B cell (primary cell): Measurements from ENCODE around the gene VAV3. TPM values are rescaled to one million over a fixed set of nuclear protein-coding genes. Genes with fewer than 3 reads are reported as not detected.

Source experiments
- ATAC-seq: fragments of 200-7000 bp; cut with Tn5 transposase; one replicate; pipeline ENCODE4 v1.10.0; 2021; ENCODE audit warnings: low read depth, mild to moderate bottlenecking, moderate number of reproducible peaks, moderate library complexity
- CTCF ChIA-PET: fragments of 350-600 bp; sonication (Branson Sonifier 250); formaldehyde crosslinking; loops from one replicate; lab custom pipeline; 2021; ENCODE audit warnings: antibody characterized with exemption, inconsistent platforms; lab: Charles Lee
- POLR2A ChIA-PET: fragments of 350-600 bp; sonication (Branson Sonifier 250); formaldehyde crosslinking; loops from one replicate; lab custom pipeline; 2021; ENCODE audit warnings: antibody characterized with exemption; lab: Charles Lee
- DNase-seq: peaks from one replicate; pipeline ENCODE4 v3.0.0; 2013
- H2AFZ ChIP-seq: 2 replicates; pipeline ENCODE4 v1.6.1; 2012; ENCODE audit warnings: mild to moderate bottlenecking, low read depth, low read length; ENCODE audit not compliant: insufficient read depth, poor library complexity, severe bottlenecking
- H3K27ac ChIP-seq, 2 donors: 1 replicate in 1 of 2; 2 replicates in 1 of 2; pipeline ENCODE4 v1.5.1; 2012 to 2013; ENCODE audit warnings: low read length in 2 of 2, mild to moderate bottlenecking in 2 of 2, moderate library complexity in 1 of 2
- H3K27me3 ChIP-seq, 4 experiments: fragments of 200-600 bp in 1 of 4; sonication (generic) in 1 of 4; replicated peaks in 1 of 4; 1 replicate in 2 of 4; 2 replicates in 2 of 4; pipeline versions ENCODE4 v1.6.1 to v1.7.0; 2013 to 2016; ENCODE audit warnings: low read length in 3 of 4, mild to moderate bottlenecking in 2 of 4, mixed read lengths in 1 of 4, moderate library complexity in 1 of 4; ENCODE audit not compliant: insufficient read depth in 4 of 4, control insufficient read depth in 3 of 4; ENCODE audit errors: control extremely low read depth in 1 of 4
- H3K36me3 ChIP-seq, 2 experiments: replicated peaks in 1 of 2; 1 replicate in 1 of 2; 2 replicates in 1 of 2; pipeline versions ENCODE4 v1.6.1 to v1.7.1; 2013; ENCODE audit warnings: low read length in 1 of 2; ENCODE audit not compliant: insufficient read depth in 2 of 2, control insufficient read depth in 1 of 2; ENCODE audit errors: control extremely low read depth in 1 of 2, extremely low read depth in 1 of 2
- H3K4me1 ChIP-seq, 2 donors: fragments of 200-600 bp in 1 of 2; sonication (generic) in 1 of 2; 1 replicate in 1 of 2; 2 replicates in 1 of 2; pipeline versions ENCODE4 v1.5.1 to v1.6.1; 2013 to 2017; ENCODE audit warnings: low read length in 2 of 2; ENCODE audit not compliant: control insufficient read depth in 2 of 2, insufficient read depth in 2 of 2
- H3K4me2 ChIP-seq: replicated peaks from 2 replicates; pipeline ENCODE3; 2012; ENCODE audit warnings: mild to moderate bottlenecking, low read depth, low read length; ENCODE audit not compliant: poor library complexity, severe bottlenecking
- H3K4me3 ChIP-seq, 5 experiments: fragments of 200-600 bp in 1 of 5; sonication (generic) in 1 of 5; 1 replicate in 3 of 5; 2 replicates in 2 of 5; pipeline versions ENCODE4 v1.5.1 to v1.7.0; 2011 to 2016; ENCODE audit warnings: low read length in 4 of 5, mild to moderate bottlenecking in 4 of 5, low read depth in 2 of 5, control low read depth in 1 of 5, moderate library complexity in 1 of 5; ENCODE audit not compliant: insufficient read depth in 1 of 5; ENCODE audit errors: control extremely low read depth in 1 of 5, extremely low read depth in 1 of 5
- H3K79me2 ChIP-seq: fragments of 200-600 bp; sonication (generic); one replicate; pipeline ENCODE4 v1.6.0; 2016; ENCODE audit warnings: low read length; ENCODE audit not compliant: control insufficient read depth, insufficient read depth
- H3K9ac ChIP-seq: fragments of 200-600 bp; sonication (generic); 2 replicates; pipeline ENCODE4 v1.6.1; 2017; ENCODE audit warnings: mild to moderate bottlenecking, low read length, moderate library complexity
- H3K9me3 ChIP-seq, 3 donors: one replicate each; pipeline versions ENCODE4 v1.6.1 to v1.7.1; 2013; ENCODE audit warnings: low read length in 2 of 3; ENCODE audit not compliant: control insufficient read depth in 2 of 3, insufficient read depth in 1 of 3; ENCODE audit errors: control extremely low read depth in 1 of 3
- H4K20me1 ChIP-seq: 2 replicates; pipeline ENCODE4 v1.6.0; 2012; ENCODE audit warnings: mild to moderate bottlenecking, low read length; ENCODE audit not compliant: insufficient read depth, control insufficient read depth, poor library complexity, severe bottlenecking
- H3K27ac Mint-ChIP-seq: one replicate; pipeline ENCODE4 v1.8.0; 2021; ENCODE audit warnings: mixed read lengths
- H3K27me3 Mint-ChIP-seq: one replicate; pipeline ENCODE4 v1.8.0; 2021; ENCODE audit warnings: mixed read lengths
- H3K4me1 Mint-ChIP-seq: one replicate; pipeline ENCODE4 v1.8.0; 2021; ENCODE audit warnings: mixed read lengths
- H3K4me3 Mint-ChIP-seq: one replicate; pipeline ENCODE4 v1.8.0; 2021; ENCODE audit warnings: mixed read lengths
- H3K9me3 Mint-ChIP-seq: one replicate; pipeline ENCODE4 v1.8.0; 2022; ENCODE audit warnings: mixed read lengths; ENCODE audit not compliant: insufficient read depth
- EZH2 ChIP-seq: IDR thresholded peaks from 2 replicates; pipeline ENCODE4 v1.6.1; 2012; ENCODE audit warnings: borderline replicate concordance, low read depth, mild to moderate bottlenecking, moderate library complexity, low read length; ENCODE audit not compliant: insufficient read depth, poor library complexity, severe bottlenecking
- WGBS: methylation state at CpG from one replicate; pipeline ENCODE4 v1.1.5; 2013; ENCODE audit warnings: missing lambda C conversion rate; ENCODE audit not compliant: insufficient coverage; 5-methylcytosine and 5-hydroxymethylcytosine counted together
- intact Hi-C: fragments of 100-400 bp; cut with micrococcal nuclease; formaldehyde crosslinking; loops from one replicate; pipeline ENCODE4 v1.10.0; 2022
- polyA plus RNA-seq: library from polyadenylated mRNA; depleted of rRNA; stranded (reverse); fragments of >200 nt; gene quantifications from 2 replicates; pipeline ENCODE4 v1.2.3, GENCODE V29; 2012
- total RNA-seq, 2 donors: library from RNA; stranded (reverse); fragments of 120-200 nt in 1 of 2; gene quantifications; 1 replicate in 1 of 2; 2 replicates in 1 of 2; pipeline versions ENCODE4 v1.2.3 to v1.2.4, GENCODE V29; 2013 to 2022
- TF ChIP-seq, protein P1 (sequence below): fragments of 200-600 bp; IDR thresholded peaks from one replicate; pipeline ENCODE4 v1.8.0; 2022; ENCODE audit warnings: antibody characterized with exemption, mild to moderate bottlenecking

Gene VAV3
- total and polyA plus RNA-seq, 2 donors (not counting 1 experiment from before 2014, with no cell fraction given) = 14.8 to 32.5 TPM

DNA sequence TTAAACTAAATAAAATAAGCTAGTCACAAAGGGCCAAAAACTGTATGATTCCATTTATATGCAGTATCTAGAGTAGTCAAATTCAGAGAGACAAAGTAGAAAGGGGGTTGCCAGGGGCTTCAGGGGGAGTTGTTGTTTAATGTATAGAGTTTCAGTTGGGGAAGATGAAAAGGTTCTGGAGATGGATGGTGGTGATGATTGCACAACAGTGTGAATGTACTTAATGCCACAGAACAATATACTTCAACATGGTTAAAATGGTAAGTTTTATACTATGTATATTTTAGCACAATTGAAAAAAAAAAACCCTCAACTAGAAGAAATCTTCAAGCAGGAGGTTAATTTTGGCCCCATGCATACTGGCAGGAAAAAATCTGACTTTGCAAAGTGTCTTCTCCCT is 24.3 kb downstream of the VAV3 start:
- Mint-ChIP-seq H3K27ac (no peak overlapping the region), H3K4me3 (no peak overlapping the region), H3K27me3 (no peaks in the 10 kb centered on the region), H3K4me1 (peaks cover 71% of the 10 kb centered on the region), H3K9me3 (no peaks in the 10 kb centered on the region)
- Histone ChIP-seq H3K27me3 (no peaks in the 10 kb centered on the region), H4K20me1 (peaks cover 7% of the 10 kb centered on the region), H3K27ac (no peak overlapping the region), H3K4me3 (no peak overlapping the region), H3K4me1 (peaks cover 42 to 45% of the 10 kb centered on the region in 2 donors), H3K4me2 (no peak overlapping the region), H2AFZ (no peak overlapping the region), H3K79me2 (peaks cover 97% of the 10 kb centered on the region), H3K9me3 (no peaks in the 10 kb centered on the region), H3K9ac (no peak overlapping the region), H3K36me3 (peaks cover 0 to 3% of the 10 kb centered on the region in 2 experiments)
- TF ChIP-seq EZH2 = no peak
- TF ChIP-seq, protein P1, sequence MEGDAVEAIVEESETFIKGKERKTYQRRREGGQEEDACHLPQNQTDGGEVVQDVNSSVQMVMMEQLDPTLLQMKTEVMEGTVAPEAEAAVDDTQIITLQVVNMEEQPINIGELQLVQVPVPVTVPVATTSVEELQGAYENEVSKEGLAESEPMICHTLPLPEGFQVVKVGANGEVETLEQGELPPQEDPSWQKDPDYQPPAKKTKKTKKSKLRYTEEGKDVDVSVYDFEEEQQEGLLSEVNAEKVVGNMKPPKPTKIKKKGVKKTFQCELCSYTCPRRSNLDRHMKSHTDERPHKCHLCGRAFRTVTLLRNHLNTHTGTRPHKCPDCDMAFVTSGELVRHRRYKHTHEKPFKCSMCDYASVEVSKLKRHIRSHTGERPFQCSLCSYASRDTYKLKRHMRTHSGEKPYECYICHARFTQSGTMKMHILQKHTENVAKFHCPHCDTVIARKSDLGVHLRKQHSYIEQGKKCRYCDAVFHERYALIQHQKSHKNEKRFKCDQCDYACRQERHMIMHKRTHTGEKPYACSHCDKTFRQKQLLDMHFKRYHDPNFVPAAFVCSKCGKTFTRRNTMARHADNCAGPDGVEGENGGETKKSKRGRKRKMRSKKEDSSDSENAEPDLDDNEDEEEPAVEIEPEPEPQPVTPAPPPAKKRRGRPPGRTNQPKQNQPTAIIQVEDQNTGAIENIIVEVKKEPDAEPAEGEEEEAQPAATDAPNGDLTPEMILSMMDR = no peak
- ATAC-seq (no peak), DNase-seq (no peak)
- ChIA-PET CTCF (interaction anchor here (0.8 to 1.4 kb wide), 4 partner anchors 145 to 159 kb away, joined by 3 to 11 read pairs (median 3); no protein-coding TSS in a partner anchor), POLR2A (no interaction called here)
- intact Hi-C loops = no loop called here

DNA sequence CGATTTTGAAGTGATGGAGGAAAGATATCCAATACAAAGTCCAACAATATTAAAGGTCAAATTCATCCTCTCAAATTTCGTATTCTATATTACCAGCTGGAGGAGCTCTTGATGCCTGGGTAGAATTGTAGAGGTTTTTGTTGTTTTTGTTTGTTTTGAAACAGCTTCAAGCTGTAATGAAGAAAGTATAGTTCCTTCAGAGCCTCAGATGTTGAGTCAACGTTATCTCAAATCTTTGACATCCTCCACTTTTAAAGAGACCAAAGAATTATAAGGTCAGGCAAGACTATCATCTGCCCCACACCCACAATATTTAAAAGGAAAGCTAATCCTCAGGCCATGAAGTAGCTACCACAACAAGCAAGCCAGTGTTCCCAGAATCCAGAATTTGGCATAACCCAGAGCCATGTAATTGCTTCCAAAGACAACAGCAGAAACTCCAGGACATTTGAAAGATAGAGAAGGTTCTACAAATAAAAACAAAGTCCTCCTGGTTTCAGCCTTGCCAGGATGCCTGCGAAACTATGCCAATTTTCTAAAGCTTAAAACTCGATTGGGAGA is 24.9 kb downstream of the VAV3 start:
- Histone ChIP-seq H3K36me3 (peaks cover 0 to 3% of the 10 kb centered on the region in 2 experiments), H3K4me1 (peaks cover 48 to 52% of the 10 kb centered on the region in 2 donors), H3K9ac (no peak overlapping the region), H3K79me2 (peaks cover 97% of the 10 kb centered on the region), H4K20me1 (peaks cover 7% of the 10 kb centered on the region), H3K4me2 (no peak overlapping the region), H3K4me3 (no peak overlapping the region), H3K9me3 (no peaks in the 10 kb centered on the region), H3K27me3 (no peaks in the 10 kb centered on the region), H3K27ac (no peak overlapping the region), H2AFZ (no peak overlapping the region)
- ATAC-seq (no peak), DNase-seq (no peak)
- Mint-ChIP-seq H3K27me3 (no peaks in the 10 kb centered on the region), H3K4me3 (no peak overlapping the region), H3K27ac (no peak overlapping the region), H3K4me1 (peaks cover 77% of the 10 kb centered on the region), H3K9me3 (no peaks in the 10 kb centered on the region)
- ChIA-PET CTCF (interaction anchor here (0.8 to 1.4 kb wide), 3 partner anchors 145 to 158 kb away, joined by 3 to 11 read pairs (median 3); no protein-coding TSS in a partner anchor), POLR2A (no interaction called here)
- no CpG with 5 or more reads among the region's 5 CpGs for WGBS
- TF ChIP-seq, protein P1 = no peak
- no peak for TF ChIP-seq EZH2
- intact Hi-C loops = no loop called here
